Spleen (tissue), 7 donors: Measurements from ENCODE around the gene YOD1.

Experiments used
- CTCF ChIP-seq, 11 experiments: fragments of 200-600 bp in 7 of 11; fragments of 450-650 bp in 4 of 11; sonication (generic) in 4 of 11; IDR thresholded peaks in 8 of 11; conservative IDR thresholded peaks in 3 of 11; 1 replicate in 7 of 11; 2 replicates in 4 of 11; pipeline versions ENCODE4 v1.4.0 to v1.8.0; 2016 to 2021; ENCODE audit warnings: antibody characterized with exemption in 11 of 11, inconsistent platforms in 4 of 11, mild to moderate bottlenecking in 1 of 11
- POLR2A ChIP-seq, 3 donors: fragments of 450-650 bp; IDR thresholded peaks; one replicate each; pipeline ENCODE4 v1.5.1; 2017; ENCODE audit warnings: antibody characterized with exemption in 3 of 3, mild to moderate bottlenecking in 1 of 3
- donor health status: DM: no; HTN: no; CAD: no; lungs with moderate emphysema.
- donor health status: DM: no; HTN: no; CAD: no.
- donor health status: DM: no; HTN: no; CAD: no.

DNA sequence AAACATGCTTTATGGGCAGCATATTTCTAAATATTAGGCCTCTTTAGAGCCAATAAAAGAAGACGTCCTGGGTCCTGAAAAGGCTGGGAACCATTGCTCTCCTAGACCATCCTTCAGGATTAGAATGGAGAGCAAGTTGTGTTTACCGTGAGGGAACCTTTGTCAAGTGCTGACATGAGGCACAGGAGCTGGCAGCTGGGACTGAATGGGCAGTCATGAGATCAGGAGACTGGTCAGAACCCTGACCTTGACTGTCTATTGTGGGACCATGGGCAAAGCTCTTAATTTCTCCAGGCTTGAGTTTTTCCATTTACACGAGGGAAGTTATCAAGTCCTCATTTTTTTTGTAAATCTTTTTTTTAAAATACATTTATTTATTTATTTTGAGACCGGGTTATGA is 7.2 kb upstream of the YOD1 start:
- no peak for TF ChIP-seq CTCF (IDR thresholded peaks at IDR 0.05 in 8 of 11, conservative IDR thresholded peaks at IDR 0.05 in 3 of 11)
- no peak for TF ChIP-seq POLR2A (IDR thresholded peaks at IDR 0.05)
